ENCODE measurements around the gene PARP1.

PARP1 gene

DNA sequence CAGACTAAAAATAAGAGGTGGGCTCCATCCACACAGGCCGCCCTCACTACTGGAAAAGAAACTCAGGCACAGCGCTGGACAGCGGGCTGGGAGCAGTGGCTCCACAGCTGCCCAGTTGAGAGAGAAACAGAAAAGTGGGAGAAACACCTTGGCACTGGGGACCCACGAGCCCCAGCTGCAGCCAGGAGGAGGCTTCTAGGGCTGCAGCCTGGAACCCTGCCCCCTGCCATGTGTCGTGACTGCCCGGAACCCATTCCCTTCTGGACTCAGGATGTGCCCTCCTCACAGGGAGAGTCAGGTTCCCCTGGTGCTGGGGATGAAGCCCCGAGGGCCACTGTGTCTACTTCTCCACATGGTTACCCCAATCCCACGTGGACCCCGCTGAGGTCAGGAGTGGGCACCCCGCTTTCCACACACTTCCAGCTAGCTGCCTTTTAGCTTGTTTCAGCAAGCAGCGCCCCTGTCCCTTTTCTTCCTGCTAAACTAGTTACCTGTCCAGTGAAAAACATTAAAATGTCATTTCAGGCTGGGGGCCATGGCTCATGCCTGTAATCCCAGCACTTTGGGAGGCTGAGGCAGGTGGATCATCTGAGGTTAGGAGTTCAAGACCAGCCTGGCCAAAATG lies 35.9 kb downstream of the PARP1 start:
- DNase-seq (ENCODE audit: low read depth): no peak
- no peak overlapping the region for H3K4me3 ChIP-seq (ENCODE audit: low read depth, low read length)
- TF ChIP-seq, protein P1, sequence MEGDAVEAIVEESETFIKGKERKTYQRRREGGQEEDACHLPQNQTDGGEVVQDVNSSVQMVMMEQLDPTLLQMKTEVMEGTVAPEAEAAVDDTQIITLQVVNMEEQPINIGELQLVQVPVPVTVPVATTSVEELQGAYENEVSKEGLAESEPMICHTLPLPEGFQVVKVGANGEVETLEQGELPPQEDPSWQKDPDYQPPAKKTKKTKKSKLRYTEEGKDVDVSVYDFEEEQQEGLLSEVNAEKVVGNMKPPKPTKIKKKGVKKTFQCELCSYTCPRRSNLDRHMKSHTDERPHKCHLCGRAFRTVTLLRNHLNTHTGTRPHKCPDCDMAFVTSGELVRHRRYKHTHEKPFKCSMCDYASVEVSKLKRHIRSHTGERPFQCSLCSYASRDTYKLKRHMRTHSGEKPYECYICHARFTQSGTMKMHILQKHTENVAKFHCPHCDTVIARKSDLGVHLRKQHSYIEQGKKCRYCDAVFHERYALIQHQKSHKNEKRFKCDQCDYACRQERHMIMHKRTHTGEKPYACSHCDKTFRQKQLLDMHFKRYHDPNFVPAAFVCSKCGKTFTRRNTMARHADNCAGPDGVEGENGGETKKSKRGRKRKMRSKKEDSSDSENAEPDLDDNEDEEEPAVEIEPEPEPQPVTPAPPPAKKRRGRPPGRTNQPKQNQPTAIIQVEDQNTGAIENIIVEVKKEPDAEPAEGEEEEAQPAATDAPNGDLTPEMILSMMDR (IDR thresholded peaks at IDR 0.05; ENCODE audit: insufficient read depth, low read depth, low read length, missing control alignments): no peak

DNA sequence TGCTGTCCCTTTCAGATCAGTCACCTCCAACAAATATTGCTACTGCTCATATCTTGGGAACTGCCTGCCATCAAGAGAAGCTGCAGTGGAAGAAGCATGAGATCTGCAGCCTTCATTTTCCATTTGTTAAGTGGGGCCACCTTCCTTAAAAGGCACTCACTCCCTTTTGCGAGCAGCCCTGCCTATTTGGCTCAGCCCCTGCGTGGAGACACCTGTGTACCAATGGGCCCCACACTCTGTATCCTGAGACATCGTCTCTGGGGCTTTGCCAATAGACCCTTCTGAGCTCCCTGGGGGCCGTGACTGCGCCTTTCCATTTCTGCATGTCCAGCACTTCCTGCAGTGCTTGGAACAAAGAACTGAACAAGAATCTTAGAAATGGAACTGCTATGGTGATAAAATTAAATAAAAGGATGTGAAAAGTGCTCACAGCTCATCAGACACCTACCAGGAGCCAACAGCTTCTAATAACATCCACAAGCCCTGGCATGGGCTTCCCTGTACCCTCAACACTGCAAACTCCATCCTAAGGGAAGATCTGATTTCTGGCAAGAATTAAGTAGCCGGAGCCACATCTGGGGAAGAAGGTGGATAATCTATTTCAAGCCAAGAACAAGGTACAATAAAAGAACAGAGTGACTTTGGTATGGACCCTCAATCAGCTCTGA lies 36.7 kb downstream of the PARP1 start:
- DNase-seq (ENCODE audit: low read depth): no peak
- no peak overlapping the region for H3K4me3 ChIP-seq (ENCODE audit: low read depth, low read length)
- TF ChIP-seq, protein P1 (IDR thresholded peaks at IDR 0.05; ENCODE audit: insufficient read depth, low read depth, low read length, missing control alignments): no peak

DNA sequence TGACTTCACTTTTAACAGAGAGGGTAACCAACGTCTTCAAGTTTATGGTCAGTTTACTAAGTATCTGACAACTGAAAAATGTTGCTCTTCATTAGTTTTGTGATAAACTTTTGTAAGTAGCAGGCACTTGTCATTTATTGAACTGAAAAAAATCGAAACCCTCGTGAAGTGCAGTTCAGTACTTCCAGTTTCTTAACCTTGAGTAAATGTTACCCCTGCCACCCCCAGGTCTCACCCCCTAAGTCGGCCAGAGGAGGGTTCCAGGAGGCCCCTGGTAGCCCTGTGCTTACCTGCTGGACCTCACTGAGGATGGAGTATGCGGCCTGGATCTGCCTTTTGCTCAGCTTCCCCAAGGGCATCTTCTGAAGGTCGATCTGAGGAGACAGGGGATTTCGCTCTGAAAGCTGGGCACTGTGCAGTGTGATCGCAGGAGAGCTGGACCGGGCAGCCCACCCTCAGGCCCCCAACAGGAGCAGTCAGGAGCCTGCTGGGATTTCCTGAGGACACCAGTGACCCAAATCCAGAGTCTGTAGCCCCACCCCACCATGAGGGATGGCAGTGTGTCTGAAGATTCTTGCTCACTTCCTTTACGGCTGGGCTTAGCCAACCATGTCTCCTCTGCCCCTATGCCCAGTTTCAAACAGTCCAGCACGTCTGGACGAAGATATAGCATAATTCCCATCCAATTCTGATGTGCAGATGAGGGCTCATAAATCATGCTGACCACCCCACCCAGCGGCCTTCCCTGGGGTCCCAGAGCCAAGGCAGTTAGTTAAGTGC lies 37.6 kb downstream of the PARP1 start:
- peak overlapping the region; percentile 49 for H3K4me3 ChIP-seq (ENCODE audit: low read depth, low read length)
- peak; percentile 61 for DNase-seq (ENCODE audit: low read depth)
- TF ChIP-seq, protein P1 (IDR thresholded peaks at IDR 0.05; ENCODE audit: insufficient read depth, low read depth, low read length, missing control alignments): no peak

DNA sequence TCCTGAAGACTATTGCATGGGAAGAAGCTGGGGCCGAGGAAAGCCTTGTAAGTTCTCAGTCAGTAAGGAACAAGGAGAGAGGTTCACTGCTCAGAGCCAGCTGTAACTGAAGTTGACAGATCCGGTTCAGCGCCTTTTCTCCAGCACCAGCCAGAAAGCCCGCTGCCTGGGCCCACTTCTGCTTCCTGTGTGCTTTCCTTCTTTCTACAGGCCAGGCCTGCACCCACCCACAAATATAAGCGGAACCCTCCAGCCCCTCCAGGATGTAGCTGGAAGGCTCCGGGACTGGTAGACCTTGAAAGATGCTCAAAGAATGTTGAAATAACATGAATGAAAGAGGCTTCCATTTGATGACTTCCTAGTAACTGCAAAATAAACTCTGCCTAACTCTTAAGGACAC lies 38.8 kb downstream of the PARP1 start:
- TF ChIP-seq, protein P1 (IDR thresholded peaks at IDR 0.05; ENCODE audit: insufficient read depth, low read depth, low read length, missing control alignments): no peak
- H3K4me3 ChIP-seq (ENCODE audit: low read depth, low read length): peak overlapping the region; percentile 12; the same call in 1 of the 2 replicates
- DNase-seq (ENCODE audit: low read depth): peak; percentile 42

DNA sequence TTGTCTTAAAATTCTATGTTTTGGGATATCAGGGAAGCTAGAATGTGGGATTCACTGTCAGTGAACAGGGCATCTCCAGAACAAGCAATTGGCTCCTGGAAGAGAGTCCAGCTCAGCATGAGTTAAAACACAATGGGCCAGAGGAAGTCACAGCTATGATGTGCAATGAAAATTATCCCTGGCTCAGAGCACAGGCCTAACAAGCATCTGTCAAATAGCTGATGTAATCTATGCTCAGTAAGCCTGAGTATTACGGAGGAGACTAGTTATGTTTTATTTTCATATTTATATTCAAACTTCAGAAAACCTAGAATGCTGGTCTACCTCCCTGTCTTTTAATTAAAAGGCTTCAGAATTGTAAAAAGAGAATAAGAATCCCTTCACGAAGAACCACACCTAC lies 41.6 kb downstream of the PARP1 start:
- TF ChIP-seq, protein P1 (IDR thresholded peaks at IDR 0.05; ENCODE audit: insufficient read depth, low read depth, low read length, missing control alignments): no peak
- no peak overlapping the region for H3K4me3 ChIP-seq (ENCODE audit: low read depth, low read length)
- DNase-seq (ENCODE audit: low read depth): no peak

GRCh38 chr1:226365831-226366231 lies 42.1 kb downstream of the PARP1 start:
- DNase-seq (ENCODE audit: low read depth): no peak
- TF ChIP-seq, protein P1 (IDR thresholded peaks at IDR 0.05; ENCODE audit: insufficient read depth, low read depth, low read length, missing control alignments): no peak
- H3K4me3 ChIP-seq (ENCODE audit: low read depth, low read length): no peak overlapping the region

All from GM12865 (cell line).